ENCODE measurements around the gene DDR2. TPM values are rescaled to one million over a fixed set of nuclear protein-coding genes. Genes with fewer than 3 reads are reported as not detected.
A peak's percentile ranks its signal among the peaks of the same experiment; 100 is the strongest.

Gene DDR2
- total and polyA plus RNA-seq, 2 of the 4 experiments (the other 2 are of a cell fraction), result 66.1 to 245 TPM

GRCh38 chr1:162641114-162641513 is 8.8 kb downstream of the DDR2 start:
- Histone ChIP-seq H3K9ac (ENCODE audit: low read depth, low read length) (no peak overlapping the region), H2AK9ac (replicated peaks; ENCODE audit: low read depth, low read length, poor library complexity) (no peak overlapping the region), H2AK5ac (ENCODE audit: low read depth, low read length) (no peak overlapping the region), H3K4ac (ENCODE audit: low read depth, low read length) (no peak overlapping the region), H4K5ac (ENCODE audit: low read depth, low read length) (no peak overlapping the region), H3K9me1 (ENCODE audit: insufficient read depth, low read length) (peaks cover 24% of the 10 kb centered on the region), H3K18ac (ENCODE audit: low read depth, low read length) (no peak overlapping the region), H2BK15ac (ENCODE audit: low read depth, low read length) (no peak overlapping the region), H2AFZ (replicated peaks; ENCODE audit: low read length, poor library complexity) (no peak overlapping the region), H3K14ac (replicated peaks; ENCODE audit: low read depth, low read length) (0 out of 2 replicates have a peak overlapping the region, but pooled peaks have one; percentile 6), H2BK120ac (ENCODE audit: low read depth, low read length) (no peak overlapping the region), H3K36me3 (ENCODE audit: control insufficient read depth, insufficient read depth, low read length) (peaks cover 8% of the 10 kb centered on the region), H3K79me1 (ENCODE audit: low read depth in 1 of 2, low read length in 2 of 2) (peaks cover 10 to 68% of the 10 kb centered on the region in 2 experiments; a peak in 3 of 4 replicates), H4K20me1 (ENCODE audit: insufficient read depth, low read length) (peaks cover 78% of the 10 kb centered on the region), H3K4me1 (ENCODE audit: control insufficient read depth, insufficient read depth, low read length) (peaks cover 8% of the 10 kb centered on the region), H3K27ac (ENCODE audit: insufficient read depth, low read length) (no peak overlapping the region), H3K27me3 (ENCODE audit: control insufficient read depth, insufficient read depth, low read length) (no peaks in the 10 kb centered on the region), H3K9me3 (ENCODE audit: control insufficient read depth, insufficient read depth, low read length) (no peaks in the 10 kb centered on the region), H2BK5ac (ENCODE audit: low read depth, low read length, poor library complexity, severe bottlenecking) (no peak overlapping the region), H4K8ac (ENCODE audit: low read depth in 2 of 2, low read length in 2 of 2) (no peak overlapping the region), H4K91ac (ENCODE audit: insufficient read depth, low read depth, low read length) (no peak overlapping the region), H2BK20ac (ENCODE audit: low read depth, low read length) (no peak overlapping the region), H3K23ac (ENCODE audit: low read depth, low read length) (no peak overlapping the region), H3K4me3 (ENCODE audit: insufficient read depth, low read depth, low read length) (no peak overlapping the region), H3K56ac (ENCODE audit: extremely low read depth, insufficient read depth, low read length) (no peak overlapping the region), H3K4me2 (ENCODE audit: low read depth, low read length) (no peak overlapping the region)
- DNase-seq, result no peak
- intact Hi-C loops (cut with micrococcal nuclease), result no loop called here
- ATAC-seq (ENCODE audit: low read depth), result no peak
- CTCF ChIA-PET, result no interaction called here
- in situ Hi-C loops (cut with MboI; ENCODE audit: low sequenced_read_pairs), result no loop called here
- TF ChIP-seq SMC3 (IDR thresholded peaks at IDR 0.05; ENCODE audit: low read depth, low read length) (no peak), MAFK (IDR thresholded peaks at IDR 0.05; ENCODE audit: low read depth, low read length) (no peak), POLR2A (IDR thresholded peaks at IDR 0.05; ENCODE audit: low read depth, low read length) (no peak), CTCF (conservative IDR thresholded peaks at IDR 0.05; ENCODE audit: low read depth, low read length) (no peak), MAZ (IDR thresholded peaks at IDR 0.05; ENCODE audit: borderline replicate concordance, low read depth, low read length) (no peak), CHD1 (IDR thresholded peaks at IDR 0.05; ENCODE audit: low read depth, low read length) (no peak), CEBPB (IDR thresholded peaks at IDR 0.05; ENCODE audit: low read depth, low read length) (no peak), MXI1 (IDR thresholded peaks at IDR 0.05; ENCODE audit: borderline replicate concordance, low read depth, low read length) (no peak), NFE2L2 (IDR thresholded peaks at IDR 0.05; ENCODE audit: low read depth, low read length) (no peak), RFX5 (IDR thresholded peaks at IDR 0.05; ENCODE audit: low read depth, low read length) (no peak), USF2 (IDR thresholded peaks at IDR 0.05; ENCODE audit: low read depth, low read length) (no peak), FOS (IDR thresholded peaks at IDR 0.05; ENCODE audit: low read depth, low read length) (no peak), BHLHE40 (IDR thresholded peaks at IDR 0.05; ENCODE audit: low read depth, low read length) (no peak), RCOR1 (IDR thresholded peaks at IDR 0.05; ENCODE audit: insufficient replicate concordance, low read length) (no peak)
- no TSS peak for BruUV-seq (replicated peaks)
- POLR2A ChIA-PET (ENCODE audit: unreplicated experiment), result interaction anchor here (0.5 kb wide), 1 partner anchor 27 kb away, joined by 4 read pairs; no protein-coding TSS in a partner anchor
- WGBS, 2 experiments (ENCODE audit: extremely low coverage in 2 of 2, insufficient read length in 1 of 2), result 80% methylated on average over 2 of the region's 2 CpGs; no CpG with 5 or more reads in 1 of the 2 experiments
- dilution Hi-C loops (cut with HindIII; ENCODE audit: low sequenced_read_pairs, unreplicated experiment), result no loop called here

Measured in IMR-90 (cell line).